Neutrophil (primary cell): ENCODE measurements around the gene PSMD4.
A peak's percentile ranks its signal among the peaks of the same experiment; 100 is the strongest.

Experiments used
- H3K27ac ChIP-seq: fragments of 200-600 bp; sonication (generic); 2 replicates; pipeline ENCODE4 v1.5.1; 2016; ENCODE audit warnings: mild to moderate bottlenecking, moderate library complexity
- H3K27me3 ChIP-seq: fragments of 200-600 bp; sonication (generic); 2 replicates; pipeline ENCODE4 v1.6.0; 2016; ENCODE audit warnings: mild to moderate bottlenecking
- H3K36me3 ChIP-seq: fragments of 200-600 bp; sonication (generic); 2 replicates; pipeline ENCODE4 v1.5.1; 2017
- H3K4me1 ChIP-seq, 2 experiments: fragments of 200-600 bp in 1 of 2; sonication (generic) in 1 of 2; 1 replicate in 1 of 2; 2 replicates in 1 of 2; pipeline versions ENCODE4 v1.5.1 to v1.6.1; 2013 to 2016; ENCODE audit warnings: low read depth in 1 of 2, low read length in 1 of 2, mild to moderate bottlenecking in 1 of 2, moderate library complexity in 1 of 2; ENCODE audit not compliant: control insufficient read depth in 1 of 2, insufficient read depth in 1 of 2
- H3K4me3 ChIP-seq, 2 experiments: fragments of 200-600 bp in 1 of 2; sonication (generic) in 1 of 2; 1 replicate in 1 of 2; 2 replicates in 1 of 2; pipeline ENCODE4 v1.5.1; 2013 to 2016; ENCODE audit warnings: low read depth in 1 of 2, low read length in 1 of 2, mild to moderate bottlenecking in 1 of 2, moderate library complexity in 1 of 2
- H3K9me3 ChIP-seq: fragments of 200-600 bp; sonication (generic); 2 replicates; pipeline ENCODE4 v1.5.1; 2016
- TF ChIP-seq, protein P1 (sequence below): fragments of 200-600 bp; sonication (generic); IDR thresholded peaks from 2 replicates; pipeline ENCODE4 v1.5.1; 2016; ENCODE audit warnings: antibody characterized with exemption

Gene PSMD4

DNA sequence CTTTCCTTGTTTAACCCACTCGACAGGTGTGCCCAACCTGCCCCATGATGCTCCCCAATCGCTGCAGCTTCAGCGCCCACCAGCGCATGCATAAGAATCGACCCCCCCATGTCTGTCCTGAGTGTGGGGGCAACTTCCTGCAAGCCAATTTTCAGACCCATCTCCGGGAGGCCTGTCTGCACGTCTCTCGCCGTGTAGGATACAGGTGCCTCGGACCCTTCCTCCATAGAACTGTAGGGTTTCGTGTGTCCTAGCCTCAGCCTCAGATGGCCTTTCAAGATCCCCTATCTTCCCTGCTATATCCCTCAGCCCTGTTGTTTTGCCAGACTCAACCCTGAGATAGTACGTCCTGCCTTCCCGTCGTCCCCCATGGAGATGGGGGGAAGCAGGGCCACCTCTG, 34.0 kb downstream of the PSMD4 start:
- no peak overlapping the region for H3K4me3 ChIP-seq
- TF ChIP-seq, protein P1, sequence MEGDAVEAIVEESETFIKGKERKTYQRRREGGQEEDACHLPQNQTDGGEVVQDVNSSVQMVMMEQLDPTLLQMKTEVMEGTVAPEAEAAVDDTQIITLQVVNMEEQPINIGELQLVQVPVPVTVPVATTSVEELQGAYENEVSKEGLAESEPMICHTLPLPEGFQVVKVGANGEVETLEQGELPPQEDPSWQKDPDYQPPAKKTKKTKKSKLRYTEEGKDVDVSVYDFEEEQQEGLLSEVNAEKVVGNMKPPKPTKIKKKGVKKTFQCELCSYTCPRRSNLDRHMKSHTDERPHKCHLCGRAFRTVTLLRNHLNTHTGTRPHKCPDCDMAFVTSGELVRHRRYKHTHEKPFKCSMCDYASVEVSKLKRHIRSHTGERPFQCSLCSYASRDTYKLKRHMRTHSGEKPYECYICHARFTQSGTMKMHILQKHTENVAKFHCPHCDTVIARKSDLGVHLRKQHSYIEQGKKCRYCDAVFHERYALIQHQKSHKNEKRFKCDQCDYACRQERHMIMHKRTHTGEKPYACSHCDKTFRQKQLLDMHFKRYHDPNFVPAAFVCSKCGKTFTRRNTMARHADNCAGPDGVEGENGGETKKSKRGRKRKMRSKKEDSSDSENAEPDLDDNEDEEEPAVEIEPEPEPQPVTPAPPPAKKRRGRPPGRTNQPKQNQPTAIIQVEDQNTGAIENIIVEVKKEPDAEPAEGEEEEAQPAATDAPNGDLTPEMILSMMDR = no peak
- peaks cover 85% of the 10 kb centered on the region for H3K36me3 ChIP-seq
- H3K27me3 ChIP-seq = no peaks in the 10 kb centered on the region
- H3K27ac ChIP-seq = peak overlapping the region; percentile 49
- H3K9me3 ChIP-seq = no peaks in the 10 kb centered on the region
- peaks cover 13 to 14% of the 10 kb centered on the region in 2 experiments for H3K4me1 ChIP-seq

DNA sequence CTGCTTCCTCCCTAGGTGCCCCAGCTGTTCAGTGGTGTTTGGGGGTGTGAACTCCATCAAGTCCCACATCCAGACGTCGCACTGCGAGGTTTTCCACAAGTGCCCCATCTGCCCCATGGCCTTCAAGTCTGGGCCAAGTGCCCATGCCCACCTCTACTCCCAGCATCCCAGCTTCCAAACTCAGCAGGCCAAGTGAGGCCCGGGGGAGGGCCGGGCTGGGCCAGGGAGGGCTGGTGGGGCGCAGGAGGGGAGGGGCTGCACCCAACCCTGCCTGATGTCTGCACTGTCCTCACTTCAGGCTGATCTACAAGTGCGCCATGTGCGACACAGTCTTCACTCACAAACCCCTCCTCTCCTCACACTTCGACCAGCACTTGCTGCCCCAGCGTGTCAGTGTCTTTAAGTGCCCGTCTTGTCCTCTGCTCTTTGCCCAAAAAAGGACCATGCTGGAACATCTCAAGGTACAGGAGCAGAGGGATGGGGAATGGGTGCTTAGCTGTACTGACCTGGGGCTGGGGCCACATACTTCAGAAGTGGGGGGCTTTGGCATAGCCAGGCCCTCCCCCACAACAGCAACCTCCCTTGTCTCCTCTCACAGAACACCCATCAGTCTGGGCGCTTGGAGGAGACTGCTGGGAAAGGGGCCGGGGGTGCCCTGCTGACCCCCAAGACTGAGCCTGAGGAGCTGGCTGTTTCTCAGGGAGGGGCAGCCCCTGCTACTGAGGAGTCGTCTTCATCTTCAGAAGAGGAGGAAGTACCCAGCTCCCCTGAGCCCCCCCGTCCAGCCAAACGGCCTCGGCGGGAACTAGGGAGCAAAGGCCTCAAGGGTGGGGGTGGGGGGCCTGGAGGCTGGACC, 34.8 kb downstream of the PSMD4 start:
- H3K27ac ChIP-seq = peak overlapping the region; percentile 49
- H3K4me3 ChIP-seq = no peak overlapping the region
- TF ChIP-seq, protein P1 = no peak
- H3K9me3 ChIP-seq = no peaks in the 10 kb centered on the region
- H3K27me3 ChIP-seq = no peaks in the 10 kb centered on the region
- peaks cover 93% of the 10 kb centered on the region for H3K36me3 ChIP-seq
- peaks cover 5 to 6% of the 10 kb centered on the region in 2 experiments for H3K4me1 ChIP-seq

DNA sequence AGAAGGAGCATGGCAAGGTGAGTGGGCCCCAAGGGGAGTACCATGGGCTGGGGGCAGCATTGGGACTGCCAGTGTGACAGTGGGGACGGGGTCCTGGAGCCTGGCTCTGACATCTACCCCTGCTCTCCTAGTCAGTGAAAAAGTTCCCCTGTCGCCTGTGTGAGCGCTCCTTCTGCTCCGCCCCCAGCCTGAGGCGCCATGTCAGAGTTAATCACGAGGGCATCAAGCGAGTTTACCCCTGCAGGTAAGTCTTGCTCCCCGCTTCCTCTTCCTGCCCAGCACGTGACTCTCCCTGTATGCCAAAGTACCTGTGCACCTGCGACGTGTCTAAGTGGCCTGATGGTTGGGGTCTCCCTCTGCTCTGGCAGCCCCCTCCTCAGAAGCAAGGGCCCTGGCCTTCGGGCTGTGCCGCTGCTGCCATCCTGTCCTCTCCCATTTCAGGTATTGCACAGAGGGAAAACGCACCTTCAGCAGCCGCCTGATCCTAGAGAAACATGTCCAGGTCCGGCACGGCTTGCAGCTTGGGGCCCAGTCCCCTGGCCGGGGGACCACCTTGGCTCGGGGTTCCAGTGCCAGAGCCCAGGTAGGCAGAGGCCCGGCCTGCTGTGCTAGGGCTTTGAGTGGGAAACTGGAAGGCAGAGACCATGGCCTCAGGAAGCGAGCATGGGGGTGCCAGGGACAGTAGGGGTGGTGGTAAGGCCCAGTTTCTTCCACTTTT, 35.6 kb downstream of the PSMD4 start:
- Histone ChIP-seq H3K27me3 (no peaks in the 10 kb centered on the region), H3K36me3 (peaks cover 97% of the 10 kb centered on the region), H3K27ac (peak overlapping the region; percentile 49), H3K4me3 (no peak overlapping the region), H3K9me3 (no peaks in the 10 kb centered on the region), H3K4me1 (peaks cover 0 to 6% of the 10 kb centered on the region in 2 experiments)
- TF ChIP-seq, protein P1 = no peak

DNA sequence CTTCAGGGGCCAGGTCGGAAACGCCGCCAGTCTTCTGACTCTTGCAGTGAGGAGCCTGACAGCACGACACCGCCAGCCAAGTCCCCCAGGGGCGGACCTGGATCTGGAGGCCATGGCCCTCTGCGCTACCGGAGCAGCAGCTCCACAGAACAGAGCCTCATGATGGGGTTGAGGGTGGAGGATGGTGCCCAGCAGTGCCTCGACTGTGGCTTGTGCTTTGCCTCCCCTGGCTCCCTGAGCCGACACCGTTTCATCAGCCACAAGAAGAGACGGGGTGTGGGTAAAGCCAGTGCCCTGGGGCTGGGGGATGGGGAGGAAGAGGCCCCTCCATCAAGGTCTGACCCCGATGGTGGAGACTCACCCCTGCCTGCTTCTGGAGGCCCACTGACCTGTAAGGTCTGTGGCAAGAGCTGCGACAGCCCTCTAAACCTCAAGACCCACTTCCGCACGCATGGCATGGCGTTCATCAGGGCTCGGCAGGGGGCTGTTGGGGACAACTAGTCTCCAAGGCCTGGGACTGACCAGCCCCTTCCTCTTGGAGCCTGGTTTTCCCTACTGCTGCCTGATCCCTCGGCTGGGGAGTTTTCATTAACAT, 36.3 kb downstream of the PSMD4 start:
- Histone ChIP-seq H3K4me1 (peaks cover 0 to 6% of the 10 kb centered on the region in 2 experiments), H3K27me3 (no peaks in the 10 kb centered on the region), H3K9me3 (no peaks in the 10 kb centered on the region), H3K4me3 (no peak overlapping the region), H3K36me3 (peaks cover 100% of the 10 kb centered on the region), H3K27ac (peak overlapping the region; percentile 49)
- TF ChIP-seq, protein P1 = no peak

DNA sequence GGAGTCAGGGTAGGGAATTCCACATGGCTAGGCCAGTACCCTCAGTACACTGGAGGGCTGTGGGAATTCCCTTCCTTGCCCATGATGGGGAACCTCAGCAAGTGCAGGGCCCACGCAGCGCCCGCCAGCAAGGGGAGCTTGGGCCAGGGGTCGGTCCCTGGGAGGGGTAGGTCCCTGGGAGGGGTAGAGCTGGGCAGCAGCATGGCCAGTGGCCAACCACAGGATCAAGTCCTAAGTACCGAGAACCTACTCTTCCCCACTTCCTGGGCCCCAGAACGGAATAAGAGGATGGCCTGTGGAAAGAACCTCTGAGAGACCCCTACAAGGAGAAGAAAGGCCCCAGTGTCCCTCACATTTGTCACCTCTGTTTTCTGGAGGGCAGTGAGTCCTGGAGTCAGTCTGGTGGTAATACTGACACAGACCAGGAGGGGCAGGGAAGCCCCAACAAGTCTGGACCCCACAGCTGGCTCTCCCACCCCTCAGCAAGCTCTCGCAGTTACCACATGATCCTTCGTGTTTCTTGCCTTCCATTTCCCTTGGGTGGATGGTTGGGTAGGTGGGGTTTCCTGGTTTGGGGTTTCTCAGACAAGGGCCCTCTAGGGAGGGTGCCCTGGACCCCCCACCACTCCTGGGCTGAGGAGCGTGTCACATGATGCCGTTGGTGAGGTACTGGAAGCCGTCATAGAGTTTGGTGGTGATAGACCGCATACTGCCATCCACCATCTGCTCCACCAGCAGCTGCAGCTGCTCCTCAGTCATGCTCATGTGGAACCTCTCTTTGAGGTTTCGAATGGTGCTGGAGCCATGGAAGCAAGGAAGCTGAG, 37.9 kb downstream of the PSMD4 start:
- H3K4me3 ChIP-seq = no peak overlapping the region
- peak overlapping the region; percentile 49 for H3K27ac ChIP-seq
- no peaks in the 10 kb centered on the region for H3K27me3 ChIP-seq
- H3K9me3 ChIP-seq = no peaks in the 10 kb centered on the region
- H3K36me3 ChIP-seq = peaks cover 98% of the 10 kb centered on the region
- peaks cover 0 to 6% of the 10 kb centered on the region in 2 experiments for H3K4me1 ChIP-seq
- TF ChIP-seq, protein P1 = no peak
